NK-92 treated with Interleukin-12 subunit alpha and Interleukin-12 subunit beta, amount 100 ng/mL, for 24 hours (cell line): ENCODE data around the gene ZNF823.
A peak's percentile ranks its signal among the peaks of the same experiment; 100 is the strongest.

Source experiments
- DNase-seq: peaks from one replicate; lab custom pipeline; 2025; lab: John Stamatoyannopoulos, UW

Gene ZNF823

GRCh38 chr19:11737964-11738745 lies 591 bp downstream of the ZNF823 start:
- peak; percentile 43 for DNase-seq

DNA sequence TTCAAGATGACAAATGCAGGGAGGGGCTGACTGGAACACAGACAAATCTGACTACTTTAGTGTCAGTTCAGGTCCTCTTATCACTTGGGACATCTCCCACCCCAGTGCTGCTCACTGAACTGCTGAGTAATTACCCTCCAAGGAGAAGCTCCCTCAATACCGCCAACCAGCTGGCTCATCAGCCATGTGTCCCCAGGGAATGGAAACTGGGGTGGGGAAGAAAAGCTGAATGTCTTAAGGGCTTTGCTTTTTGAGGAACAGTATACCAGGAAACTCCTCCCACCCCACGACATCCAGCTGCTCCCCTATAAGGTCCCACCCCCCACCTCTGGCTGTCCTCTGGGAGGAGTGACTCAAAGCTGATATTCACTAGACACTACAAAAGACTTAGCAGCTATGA lies 2.0 kb downstream of the ZNF823 start:
- DNase-seq = no peak

GRCh38 chr19:11735375-11735774 lies 3.4 kb downstream of the ZNF823 start:
- no peak for DNase-seq

- DNase-seq = no peak
These were observed 9.2 kb downstream of the ZNF823 start for GRCh38 chr19:11729586-11729985.

DNA sequence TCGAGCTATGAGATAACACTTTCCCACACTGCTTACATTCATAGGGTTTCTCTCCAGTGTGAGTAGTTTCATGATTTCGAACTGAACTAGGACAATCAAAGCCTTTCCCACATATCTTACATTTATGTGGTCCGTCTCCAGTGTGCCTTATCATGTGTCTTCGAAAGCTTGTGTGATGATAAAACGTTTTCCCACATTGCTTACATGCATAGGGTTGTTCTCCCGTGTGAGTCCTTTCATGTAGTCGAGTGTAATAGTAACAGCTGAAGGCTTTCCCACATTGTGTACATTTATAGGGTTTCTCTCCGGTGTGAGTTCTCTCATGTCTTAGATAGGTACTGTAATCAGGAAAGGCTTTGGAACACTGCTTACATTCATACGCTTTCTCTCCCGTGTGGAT lies 16.3 kb downstream of the ZNF823 start:
- DNase-seq = no peak

GRCh38 chr19:11721681-11722080 lies 17.1 kb downstream of the ZNF823 start:
- DNase-seq = no peak

- DNase-seq = no peak
These were observed 28.4 kb downstream of the ZNF823 start for GRCh38 chr19:11710313-11710712.

- DNase-seq = no peak
These were observed 30.3 kb downstream of the ZNF823 start for GRCh38 chr19:11708457-11708856.

DNA sequence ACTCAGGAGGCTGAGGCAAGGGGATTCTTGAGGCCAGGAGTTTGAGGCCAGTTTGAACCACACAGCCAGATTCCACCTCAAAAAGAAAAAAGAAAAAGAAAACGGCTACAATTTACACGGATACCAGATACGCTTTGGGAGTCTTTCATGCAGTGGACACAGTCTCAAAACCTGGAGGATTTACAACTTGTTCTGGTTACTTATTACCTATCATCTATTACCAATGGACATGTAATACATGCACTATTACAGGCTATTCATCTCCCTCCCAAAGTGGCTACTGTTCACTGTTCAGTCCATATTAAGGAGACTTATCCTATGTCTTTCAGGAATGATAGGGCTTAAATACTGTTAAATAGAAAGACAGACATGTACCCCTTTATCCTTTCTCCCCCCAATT lies 33.3 kb downstream of the ZNF823 start:
- DNase-seq = no peak

- DNase-seq = no peak
These were observed 34.1 kb downstream of the ZNF823 start for GRCh38 chr19:11704626-11705025.

DNA sequence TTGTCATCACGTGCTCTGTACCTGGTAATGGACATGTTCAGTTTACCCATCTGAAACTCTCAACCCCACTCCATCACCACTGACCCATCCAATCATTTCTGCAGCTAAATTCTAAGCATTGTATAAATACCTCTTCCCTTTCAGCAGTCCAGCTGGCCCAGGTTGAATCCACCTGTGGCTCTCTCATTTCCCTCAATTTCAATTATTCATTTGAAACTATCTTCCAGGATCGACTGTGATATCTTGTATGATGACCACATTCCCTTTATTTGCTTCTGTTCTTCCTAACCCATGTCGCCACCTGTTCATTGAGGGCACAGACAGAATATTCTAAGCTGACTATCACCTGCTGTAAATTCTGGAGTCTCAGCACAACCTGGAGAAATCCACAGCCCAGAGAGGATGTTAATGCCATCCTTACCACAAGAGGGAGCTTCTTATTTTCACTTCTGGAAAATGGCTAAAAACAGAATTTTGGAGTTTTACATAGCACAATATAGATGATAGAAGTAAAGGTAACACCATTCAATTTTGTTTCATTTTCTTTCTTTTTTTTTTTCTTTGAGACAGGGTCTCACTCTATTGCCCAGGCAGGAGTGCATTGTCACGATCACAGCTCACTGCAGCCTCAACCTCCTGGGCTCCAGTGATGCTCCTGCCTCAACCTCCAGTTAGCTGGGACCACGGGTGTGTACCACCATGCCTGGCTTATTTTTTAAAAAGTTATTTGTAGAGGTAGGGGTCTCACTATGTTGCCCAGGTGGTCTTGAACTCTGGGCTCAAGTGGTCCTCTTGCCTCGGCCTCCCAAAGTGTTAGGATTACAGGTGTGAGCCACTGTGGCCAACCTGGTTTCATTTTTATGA lies 38.6 kb downstream of the ZNF823 start:
- no peak for DNase-seq

- no peak for DNase-seq
These were observed 40.5 kb downstream of the ZNF823 start for GRCh38 chr19:11698231-11698630.

DNA sequence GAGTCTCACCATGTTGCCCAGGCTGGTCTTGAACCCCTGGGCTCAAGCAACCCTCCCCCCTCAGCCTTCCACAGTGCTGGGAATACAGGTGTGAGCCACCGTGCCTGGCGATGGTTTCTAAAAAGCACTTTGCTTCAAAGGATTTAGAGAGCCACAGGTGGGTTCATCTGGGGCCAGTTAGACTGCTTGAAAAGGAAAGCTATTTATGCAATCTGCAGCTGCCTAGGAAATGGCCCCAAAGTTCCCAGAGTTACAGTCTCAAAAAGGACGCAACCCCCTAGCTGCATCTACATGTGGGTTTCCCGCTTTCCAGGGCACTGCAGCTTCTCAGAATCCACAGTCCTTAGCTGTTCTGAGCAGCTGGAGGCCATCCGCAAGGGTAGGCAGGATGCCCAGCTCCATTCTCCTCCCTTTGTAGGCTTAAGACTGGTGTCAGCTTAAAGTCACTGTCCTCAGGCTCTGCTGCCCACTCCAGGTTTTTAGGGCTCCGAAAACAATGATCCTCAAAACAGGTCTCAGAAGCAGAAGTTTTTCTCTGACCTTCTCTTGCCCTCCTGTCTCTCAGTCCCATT lies 41.4 kb downstream of the ZNF823 start:
- no peak for DNase-seq

- DNase-seq = no peak
These were observed 44.0 kb downstream of the ZNF823 start for GRCh38 chr19:11694533-11695439.

- no peak for DNase-seq
These were observed 44.9 kb downstream of the ZNF823 start for GRCh38 chr19:11693505-11694499.

DNA sequence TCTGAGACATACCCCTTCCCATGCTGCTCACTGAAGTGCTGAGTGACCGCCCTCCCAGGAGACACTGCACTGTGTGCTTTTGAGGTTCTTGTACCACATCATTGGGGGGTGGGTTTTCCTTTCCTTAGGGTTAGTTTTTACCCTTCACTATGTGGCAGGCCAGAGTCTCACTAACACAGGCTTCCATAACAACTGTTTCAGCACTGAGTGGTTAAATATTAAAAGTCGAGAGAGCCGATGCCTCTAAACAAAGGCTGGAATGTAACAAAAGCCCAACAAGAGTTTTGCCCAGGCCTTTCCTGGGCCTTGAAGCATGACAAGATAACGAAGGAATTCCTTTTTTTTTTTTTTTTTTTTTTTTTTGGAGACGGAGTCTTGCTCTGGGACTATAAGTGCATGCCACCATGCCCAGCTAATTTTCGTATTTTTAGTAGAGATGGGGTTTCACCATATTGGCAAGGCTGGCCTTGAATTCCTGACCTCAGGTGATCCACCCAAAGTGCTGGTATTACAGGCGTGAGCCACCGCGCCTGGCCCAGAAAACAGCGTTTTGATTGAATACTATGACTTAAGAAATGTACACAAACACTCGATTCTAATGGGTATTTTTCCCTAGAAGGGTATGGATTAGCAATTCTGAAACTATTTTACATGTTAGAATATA lies 46.5 kb downstream of the ZNF823 start:
- no peak for DNase-seq

- no peak for DNase-seq
These were observed 52.8 kb downstream of the ZNF823 start for GRCh38 chr19:11685676-11686650.

DNA sequence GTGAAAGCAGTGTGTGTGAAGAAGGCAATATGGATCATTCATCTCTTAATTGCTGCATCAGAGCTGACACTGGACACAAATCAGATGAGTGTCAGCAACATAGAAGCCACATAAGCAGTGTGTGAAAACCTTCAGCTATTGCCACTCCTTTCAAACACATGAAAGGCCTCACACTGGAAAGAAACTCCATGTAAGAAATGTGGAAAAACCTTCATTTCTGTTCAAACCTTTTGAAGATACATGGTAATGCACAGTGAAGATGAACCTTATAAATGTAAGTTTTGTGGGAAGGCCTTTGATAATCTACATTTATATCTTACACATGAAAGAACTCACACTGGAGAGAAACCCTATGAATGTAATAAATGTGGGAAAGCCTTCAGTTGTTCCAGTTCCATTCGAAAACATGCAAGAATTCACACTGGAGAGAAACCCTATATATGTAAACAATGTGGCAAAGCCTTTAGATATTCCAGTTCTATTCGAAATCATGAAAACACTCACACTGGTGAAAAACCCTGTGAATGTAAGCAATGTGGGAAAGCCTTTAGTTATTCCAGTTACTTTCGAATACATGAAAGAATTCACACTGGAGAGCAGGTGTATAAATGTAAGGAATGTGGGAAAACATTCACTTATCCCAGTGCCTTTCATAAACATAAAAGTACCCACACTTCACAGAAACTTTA lies 53.6 kb downstream of the ZNF823 start:
- no peak for DNase-seq
